OCI-LY7 (cell line): ENCODE measurements around the gene HACE1.

ENCODE experiments used
- CTCF ChIP-seq: fragments of 200-600 bp; sonication (generic); conservative IDR thresholded peaks from 2 replicates; pipeline ENCODE4 v1.5.1; 2014; ENCODE audit warnings: mild to moderate bottlenecking, antibody characterized with exemption, low read length, moderate library complexity, mixed read lengths
- EZH2phosphoT487 ChIP-seq: fragments of 200-600 bp; sonication (generic); IDR thresholded peaks from 2 replicates; pipeline ENCODE4 v1.6.1; 2018; ENCODE audit warnings: low read depth, borderline replicate concordance, mild to moderate bottlenecking, mixed run types, antibody characterized with exemption, low read length, moderate library complexity, mixed read lengths

GRCh38 chr6:104888066-104888465 is 28.3 kb upstream of the HACE1 start:
- TF ChIP-seq CTCF (no peak), EZH2phosphoT487 (no peak)
